ENCODE data around the gene HMGXB3.
A peak's percentile ranks its signal among the peaks of the same experiment; 100 is the strongest.

HMGXB3 gene

DNA sequence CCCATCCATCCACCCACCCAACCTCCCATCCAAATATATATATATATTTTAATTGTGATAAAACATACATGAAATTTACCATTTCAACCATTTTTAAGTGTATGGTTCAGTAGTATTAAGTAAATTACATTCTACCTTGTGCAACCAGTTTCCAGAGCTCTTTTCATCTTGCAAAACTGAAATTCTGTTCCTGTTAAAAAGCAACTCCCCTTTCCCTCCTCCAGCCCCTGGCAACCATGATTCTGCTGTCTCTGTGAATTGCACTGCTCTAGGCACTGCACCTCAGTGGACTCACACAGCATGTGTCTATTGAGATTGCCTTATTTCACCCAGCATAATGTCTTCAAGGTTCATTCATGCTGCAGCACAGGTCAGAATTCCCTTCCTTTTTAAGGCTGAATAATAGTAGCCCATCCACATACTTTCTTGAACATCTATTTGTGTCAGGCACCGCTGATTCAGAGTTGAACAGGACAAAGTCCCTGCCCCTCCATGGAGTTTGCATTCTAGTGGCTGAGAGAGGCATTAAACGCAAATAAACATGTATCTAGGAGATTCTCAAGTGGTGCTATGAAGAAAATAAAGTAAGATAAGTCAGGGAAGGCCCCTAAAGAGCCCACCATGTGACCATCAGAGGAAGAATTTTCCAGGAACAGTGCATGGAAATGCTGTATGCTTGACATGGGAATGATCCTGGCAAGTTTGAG, 61.8 kb downstream of the HMGXB3 start:
- no peak for DNase-seq
- intact Hi-C loops (cut with DNase I): no loop called here

DNA sequence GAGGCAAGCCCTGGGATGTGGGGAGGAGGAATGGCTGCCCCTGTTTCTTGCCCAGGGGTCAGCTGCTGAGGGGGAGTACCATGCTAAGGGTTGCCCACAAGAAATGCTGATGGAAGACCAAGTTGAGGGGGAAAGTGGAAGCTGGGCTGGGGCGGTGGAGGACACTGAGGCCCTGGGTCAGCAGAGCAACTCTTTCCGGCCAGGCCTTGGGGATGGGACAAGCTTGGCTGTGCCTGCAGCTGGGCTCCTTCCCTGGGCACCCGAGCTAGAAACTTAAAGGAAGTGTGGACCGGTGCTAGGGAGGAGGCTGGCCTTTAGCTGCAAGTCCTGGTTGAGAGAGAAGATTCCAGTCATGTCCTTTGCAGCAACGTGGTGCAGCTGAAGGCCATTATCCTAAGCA, 63.1 kb downstream of the HMGXB3 start:
- intact Hi-C loops (cut with DNase I): no loop called here
- DNase-seq: peak in 1 of 10 donors; percentile 24

DNA sequence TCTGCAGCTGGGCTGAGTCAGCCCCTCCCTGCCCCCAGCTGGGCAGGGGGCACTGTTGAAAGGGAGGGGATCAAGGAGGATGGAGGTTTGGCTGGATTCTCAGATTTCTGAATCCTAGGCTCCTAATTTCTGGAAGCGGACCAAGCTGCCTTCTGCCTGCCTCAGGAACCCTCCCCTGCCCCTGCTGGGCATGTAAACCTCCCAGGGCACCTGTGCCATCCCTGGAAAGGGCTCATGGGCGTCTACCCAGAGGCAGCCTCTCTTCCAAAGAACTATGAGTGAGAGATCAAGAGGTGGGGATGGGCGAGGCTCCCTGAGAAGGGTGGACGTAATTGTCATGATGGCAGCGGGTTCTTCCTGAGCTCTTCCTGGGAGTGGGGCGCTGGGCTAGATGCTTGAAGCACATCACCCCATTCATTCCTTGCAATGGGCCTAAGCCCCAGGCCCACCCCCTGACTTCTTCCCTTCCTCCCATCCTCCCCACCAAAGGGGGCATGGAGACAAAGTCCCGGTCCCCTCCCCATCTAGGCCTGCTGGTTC, 64.2 kb downstream of the HMGXB3 start:
- intact Hi-C loops (cut with DNase I): no loop called here
- peak in 1 of 10 donors; percentile 20 for DNase-seq

DNA sequence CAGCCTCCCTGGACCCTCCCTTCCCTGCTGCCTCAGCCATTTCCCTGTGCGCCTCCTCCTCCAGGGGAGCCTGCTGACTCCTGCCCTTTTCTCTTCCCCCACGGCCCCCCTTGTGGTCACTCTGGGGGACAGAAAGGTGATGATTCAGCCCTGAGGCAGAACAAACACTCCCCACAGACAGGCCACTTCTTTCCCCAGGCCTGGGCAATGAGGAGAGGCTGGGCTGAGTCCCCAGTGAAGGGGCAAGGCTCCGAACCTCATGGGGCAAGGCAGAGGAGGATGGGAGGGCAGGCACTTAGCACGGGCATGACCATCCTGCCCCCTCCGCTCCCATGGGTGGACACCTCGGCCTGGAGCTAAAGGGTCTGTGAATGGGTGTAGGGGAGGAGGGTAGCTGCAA, 64.8 kb downstream of the HMGXB3 start:
- intact Hi-C loops (cut with DNase I): no loop called here
- peak in 3 of 10 donors; percentile 26 to 80 (median 62) for DNase-seq

DNA sequence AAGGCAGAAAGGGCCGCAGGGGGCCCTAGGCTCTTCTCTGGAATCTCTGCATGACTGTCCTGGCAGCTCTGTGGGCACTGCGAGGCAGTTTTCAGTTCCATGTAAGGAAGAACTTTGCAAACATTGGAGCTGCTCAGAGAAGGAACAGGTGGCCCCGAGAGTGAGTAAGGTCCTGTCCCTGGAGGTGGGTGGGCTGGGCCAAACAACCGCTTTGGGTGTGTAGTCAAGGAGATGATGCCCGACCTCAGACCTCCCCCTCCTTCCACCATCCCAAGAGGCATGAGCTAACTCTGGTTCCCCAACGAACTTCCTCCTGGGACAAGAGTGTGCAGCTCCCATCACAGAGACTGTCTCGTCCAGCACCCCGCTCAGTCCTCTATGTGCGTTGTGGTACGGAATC, 65.3 kb downstream of the HMGXB3 start:
- intact Hi-C loops (cut with DNase I): no loop called here
- peak in 1 of 10 donors; percentile 70 for DNase-seq

DNA sequence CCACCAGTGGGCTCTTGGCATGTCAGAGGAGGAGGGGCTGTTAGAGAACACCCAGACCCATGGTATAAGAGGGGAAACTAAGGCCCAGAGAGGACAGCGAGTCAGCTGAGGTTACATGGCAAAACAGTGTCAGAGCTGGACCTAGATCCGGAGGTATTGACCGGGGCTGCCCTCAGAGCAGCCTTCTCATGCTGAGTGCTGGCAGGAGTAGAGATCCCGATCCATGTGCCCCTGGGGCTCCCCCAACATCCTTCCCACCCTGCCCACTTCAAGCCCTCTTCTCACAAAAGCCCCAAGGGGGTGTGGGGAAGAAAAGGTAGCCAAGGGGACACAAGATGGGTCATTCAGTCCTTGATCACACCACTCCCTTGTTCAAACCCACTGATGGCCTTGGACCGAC, 65.9 kb downstream of the HMGXB3 start:
- intact Hi-C loops (cut with DNase I): no loop called here

DNA sequence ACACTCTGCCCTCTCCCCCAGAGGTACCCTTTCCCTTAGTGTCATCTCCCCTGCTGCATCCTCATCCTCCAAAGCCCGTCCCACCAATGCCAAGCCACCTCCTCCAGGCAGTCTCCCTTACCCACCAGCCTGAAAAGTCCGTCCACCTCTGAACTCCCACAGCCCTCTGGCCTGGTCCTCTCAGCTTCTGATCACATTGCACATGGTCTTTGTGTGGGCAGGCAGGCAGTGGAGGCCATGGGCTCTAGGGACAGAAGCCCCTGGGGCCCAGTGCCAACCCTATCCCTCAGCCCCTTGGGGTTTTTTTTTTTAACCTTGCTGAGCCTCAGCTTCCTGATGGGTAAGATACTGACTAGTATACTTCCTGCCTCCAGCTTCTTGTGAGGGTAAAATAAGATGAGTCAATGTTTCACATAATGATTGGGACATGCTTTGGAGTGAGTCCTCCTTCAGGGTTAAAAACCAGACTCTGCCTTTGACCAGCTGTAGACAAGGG, 66.4 kb downstream of the HMGXB3 start:
- intact Hi-C loops (cut with DNase I): no loop called here
- DNase-seq: peak in 1 of 10 donors; percentile 31

More for the DNA sequence above, 65.9 kb downstream of the HMGXB3 start:
- DNase-seq: no peak

DNA sequence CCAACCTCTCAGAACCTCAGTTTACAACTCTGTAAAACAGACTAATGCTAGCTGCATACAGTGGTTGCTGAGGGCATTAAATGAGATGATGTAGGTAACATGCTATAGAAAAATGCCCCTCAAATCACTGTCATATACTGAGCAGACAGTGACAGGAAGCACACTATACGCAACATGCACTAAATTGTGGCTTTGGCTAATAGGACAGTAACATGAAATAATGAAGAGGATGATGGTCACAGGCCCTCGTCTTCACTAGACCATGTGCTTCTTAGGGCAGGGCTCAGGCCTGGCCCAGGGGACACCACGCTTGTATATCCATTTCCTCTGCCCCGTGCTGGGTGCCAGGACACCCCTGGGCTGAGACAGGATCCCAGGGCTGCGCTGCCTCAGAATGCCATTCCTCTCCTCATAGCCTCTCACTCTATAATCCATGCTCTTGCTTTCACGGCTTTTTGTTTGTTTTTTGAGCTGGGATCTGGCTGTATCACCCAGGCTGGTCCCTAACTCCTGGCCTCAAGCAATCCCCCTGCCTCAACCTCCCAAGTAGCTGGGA, 66.9 kb downstream of the HMGXB3 start:
- DNase-seq: peak in 2 of 10 donors; percentile 4 to 5

DNA sequence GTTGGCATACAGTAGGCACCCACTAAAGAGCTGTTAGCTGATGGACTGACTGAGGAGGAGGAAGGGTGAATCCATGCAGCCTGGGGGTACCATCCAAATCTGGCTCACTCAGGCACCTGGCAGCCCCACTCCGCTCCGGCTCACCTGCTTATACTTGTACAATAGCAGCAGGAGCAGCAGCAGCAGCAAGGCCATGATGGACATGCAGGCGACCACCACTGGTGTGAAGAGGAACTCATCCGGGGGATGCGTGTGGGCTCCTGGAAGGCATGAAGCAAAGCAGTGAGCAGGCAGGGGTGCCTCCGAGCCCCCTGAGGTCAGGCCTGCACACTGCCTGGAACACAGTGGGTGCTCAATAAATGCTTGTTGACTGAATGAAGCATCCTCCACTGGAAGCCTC, 67.5 kb downstream of the HMGXB3 start:
- intact Hi-C loops (cut with DNase I): no loop called here

More for the DNA sequence above, 66.9 kb downstream of the HMGXB3 start:
- intact Hi-C loops (cut with DNase I): no loop called here

DNA sequence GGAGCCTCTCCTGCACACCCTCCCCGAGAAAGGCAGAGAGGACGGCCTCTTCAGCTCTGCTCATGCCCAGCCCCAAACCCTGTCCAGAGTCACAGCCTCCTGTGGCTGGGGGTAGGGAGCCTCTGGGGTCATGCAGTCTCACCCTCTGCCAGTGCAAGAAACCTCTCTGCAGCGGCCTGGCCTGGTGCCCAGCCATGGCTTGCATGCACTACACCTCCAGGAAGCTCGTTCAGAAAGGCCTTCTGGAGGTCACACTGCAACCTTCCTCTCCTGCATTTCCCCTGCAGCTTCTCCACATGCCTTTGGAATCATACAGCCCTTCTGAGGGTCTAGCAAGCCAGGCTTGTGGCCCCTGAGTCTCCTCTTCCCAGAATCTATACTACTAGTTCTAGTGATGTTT, 67.9 kb downstream of the HMGXB3 start:
- peak in 3 of 10 donors; percentile 9 to 76 (median 55) for DNase-seq
- intact Hi-C loops (cut with DNase I): no loop called here

More for the DNA sequence above, 67.5 kb downstream of the HMGXB3 start:
- peak in 2 of 10 donors; percentile 41 to 68 for DNase-seq

DNA sequence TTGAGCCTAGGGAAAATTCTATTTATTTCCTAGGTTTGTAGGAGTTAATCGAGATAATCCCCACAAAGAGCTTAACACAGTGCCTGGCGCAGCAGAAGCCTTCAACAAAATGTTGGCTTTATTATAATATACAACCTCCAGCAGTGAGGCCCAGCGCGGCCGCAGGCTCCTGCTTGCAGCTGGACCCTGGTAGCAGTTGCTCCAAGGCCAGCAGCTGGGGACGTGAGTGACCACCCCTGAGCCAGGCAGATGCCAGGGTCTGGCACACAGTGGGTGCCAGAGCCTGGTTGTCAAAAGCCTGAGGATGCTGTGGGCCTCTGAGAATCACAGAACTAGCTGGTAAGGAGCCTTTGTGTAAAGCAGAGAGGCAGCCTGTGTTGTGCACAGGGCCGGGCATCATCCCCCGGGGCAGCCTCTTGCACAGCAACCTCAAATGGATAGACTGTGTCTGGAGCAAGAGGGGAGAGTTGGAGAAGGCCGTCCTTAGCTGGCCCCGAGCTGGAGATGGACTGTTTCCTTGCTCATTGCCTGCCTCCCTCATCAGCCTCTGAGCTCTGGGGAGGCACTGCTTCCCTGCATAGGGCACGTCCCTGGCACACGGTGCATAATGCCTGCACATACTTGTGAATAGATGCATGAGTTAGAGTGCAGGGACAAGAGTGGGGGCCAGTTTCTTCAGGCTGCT, 68.6 kb downstream of the HMGXB3 start:
- intact Hi-C loops (cut with DNase I): no loop called here
- DNase-seq: peak in 3 of 10 donors; percentile 14 to 64 (median 63)

DNA sequence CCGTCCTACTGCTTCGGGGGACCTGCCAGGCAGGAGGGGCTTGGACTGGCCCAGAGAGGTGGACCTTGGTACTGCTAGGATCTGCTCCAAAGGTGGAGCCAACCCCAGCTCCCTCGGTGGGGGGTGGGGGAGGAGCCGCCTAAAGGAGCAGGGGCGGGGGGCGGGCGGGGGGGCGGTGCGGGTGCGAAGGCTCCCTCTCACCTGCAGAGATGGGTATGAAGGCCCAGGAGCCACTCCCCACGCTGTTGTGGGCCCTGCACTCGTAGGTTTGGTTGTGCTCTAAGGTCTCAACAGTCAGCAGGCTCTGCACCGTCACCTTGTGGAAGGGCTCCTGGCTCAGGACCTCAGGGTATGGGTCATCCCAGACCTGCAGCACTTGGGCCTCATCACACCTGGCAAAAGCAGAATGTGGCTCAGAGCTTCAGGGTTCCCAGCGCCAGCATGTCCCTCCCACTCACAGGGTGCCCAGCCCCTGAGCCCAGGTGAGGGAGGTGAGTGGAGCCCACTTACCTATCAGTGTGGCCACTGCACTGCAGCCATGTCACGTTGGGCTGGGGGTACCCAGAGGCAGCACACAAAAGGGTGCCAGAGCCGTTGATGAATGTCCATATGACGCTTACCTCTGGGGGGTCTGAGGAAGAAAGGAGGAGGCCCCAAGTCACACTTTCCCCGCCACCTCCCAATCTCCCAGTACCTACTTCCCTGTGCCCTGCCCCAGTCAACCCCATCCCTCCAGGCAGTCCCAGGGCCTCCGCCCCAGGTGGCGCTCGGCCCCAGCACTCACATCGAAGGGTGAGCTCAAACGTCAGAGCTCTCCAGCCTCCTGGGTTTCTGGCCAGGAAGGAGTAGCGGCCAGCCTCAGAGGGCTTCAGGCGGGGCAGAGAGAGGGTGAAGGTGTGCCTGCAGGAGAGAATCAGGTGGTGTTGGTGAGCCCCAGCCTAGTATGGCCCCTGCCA, 69.4 kb downstream of the HMGXB3 start:
- peak in 3 of 10 donors; percentile 11 to 61 (median 60) for DNase-seq
- intact Hi-C loops (cut with DNase I): no loop called here

DNA sequence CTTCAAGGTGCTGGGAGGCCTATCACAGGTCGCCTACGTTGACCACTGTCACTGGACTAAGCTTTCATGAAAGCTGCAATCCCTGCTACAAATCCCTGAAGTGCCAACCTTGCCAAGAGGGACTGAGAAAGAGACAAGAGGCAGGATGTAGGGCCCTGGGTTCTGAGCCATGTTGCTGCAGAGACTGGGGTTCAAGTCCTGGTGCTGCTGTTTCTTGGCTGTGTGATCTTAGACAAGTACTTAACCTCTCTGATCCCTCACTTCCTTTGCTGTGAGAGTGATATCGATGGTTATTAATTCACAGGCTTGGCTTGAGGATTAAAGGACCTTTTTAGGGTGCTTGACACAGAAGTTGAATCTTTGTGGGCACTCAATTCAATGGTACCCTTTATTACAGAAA, 70.3 kb downstream of the HMGXB3 start:
- DNase-seq: no peak
- intact Hi-C loops (cut with DNase I): no loop called here

DNA sequence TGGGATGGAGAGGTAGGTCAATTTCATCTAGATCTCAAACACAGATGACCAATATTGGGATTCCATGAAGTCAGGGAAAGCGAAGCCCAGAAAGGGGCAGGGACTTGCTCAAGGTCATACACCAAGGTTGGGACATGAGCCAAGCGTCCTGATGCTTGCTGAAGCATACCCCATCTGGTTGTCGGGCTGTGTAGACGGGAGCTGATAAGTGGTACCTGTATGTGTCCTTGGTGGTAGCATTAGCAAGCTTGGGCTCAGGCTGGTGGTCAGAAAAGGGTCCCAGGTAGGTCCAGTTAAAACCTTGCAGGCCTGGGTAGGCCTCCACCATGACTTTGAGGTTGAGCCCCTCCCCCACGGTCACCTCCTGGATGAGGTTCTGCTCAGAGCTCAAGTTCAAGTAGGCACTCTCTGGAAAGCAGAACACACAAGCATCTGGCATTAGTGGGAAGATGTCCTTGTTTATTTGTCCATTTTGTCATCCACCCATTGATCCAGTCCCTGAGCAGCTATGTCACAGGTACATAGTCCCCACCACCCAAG, 72.6 kb downstream of the HMGXB3 start:
- intact Hi-C loops (cut with DNase I): no loop called here
- DNase-seq: peak in 2 of 10 donors; percentile 13 to 22

DNA sequence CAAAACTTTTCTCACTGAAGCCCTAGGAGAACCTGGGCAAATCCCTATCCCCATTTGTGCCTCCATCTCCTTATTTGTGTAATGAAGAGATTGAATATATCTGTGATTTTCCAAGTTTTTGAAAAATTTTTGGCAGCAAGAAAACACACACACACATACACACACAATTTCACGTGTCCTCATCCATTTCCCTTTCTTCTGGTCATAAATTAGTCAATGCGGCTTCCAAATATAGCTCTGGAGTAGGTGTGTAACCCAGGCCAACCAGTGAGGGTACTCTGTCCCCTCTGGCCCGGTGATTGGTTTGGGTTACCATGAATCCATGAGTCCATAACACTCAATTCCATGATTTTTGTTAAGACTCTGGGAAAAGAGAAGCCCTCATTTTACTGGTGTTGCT, 73.1 kb downstream of the HMGXB3 start:
- DNase-seq: no peak
- intact Hi-C loops (cut with DNase I): no loop called here

DNA sequence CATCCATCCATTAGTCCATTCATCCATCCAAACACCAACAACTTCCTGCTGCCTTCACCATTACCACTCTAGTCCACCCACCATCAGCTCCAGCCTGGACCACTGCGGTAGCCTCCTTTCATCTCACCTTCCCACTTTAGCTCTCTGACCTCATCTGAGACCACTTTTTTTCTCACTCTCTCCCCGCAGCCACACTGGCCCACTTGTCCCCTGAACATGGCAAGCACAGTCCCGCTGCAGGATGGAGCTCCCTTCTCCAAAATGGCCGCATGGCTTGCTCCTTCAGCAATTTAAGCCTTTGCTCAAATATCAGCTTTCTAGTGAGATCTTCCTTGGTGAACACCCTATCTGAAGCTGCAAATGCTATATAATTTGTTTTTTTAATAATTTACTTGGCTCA, 74.7 kb downstream of the HMGXB3 start:
- peak in 2 of 10 donors; percentile 4 to 68 for DNase-seq

DNA sequence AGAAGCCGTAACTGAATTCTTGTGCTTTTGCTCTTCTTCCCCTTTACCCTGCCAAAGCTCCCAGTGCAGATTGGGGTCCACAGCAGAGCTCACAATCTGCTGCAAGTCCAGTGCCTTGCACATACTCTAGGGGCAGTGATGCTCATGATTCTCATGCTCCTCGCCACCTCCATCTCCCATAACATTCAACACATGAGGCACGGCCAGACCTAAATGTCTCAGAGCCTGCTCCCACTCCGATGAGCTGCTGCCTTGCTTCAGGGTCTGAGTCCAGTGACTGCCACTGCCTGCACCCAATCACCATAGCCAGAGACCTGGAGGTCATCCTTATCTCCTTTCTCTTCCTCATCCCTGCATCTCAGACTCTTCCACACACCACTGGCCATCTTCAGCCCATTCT, 75.3 kb downstream of the HMGXB3 start:
- DNase-seq: peak in 1 of 10 donors; percentile 17
- intact Hi-C loops (cut with DNase I): no loop called here

More for the DNA sequence above, 74.7 kb downstream of the HMGXB3 start:
- intact Hi-C loops (cut with DNase I): no loop called here

DNA sequence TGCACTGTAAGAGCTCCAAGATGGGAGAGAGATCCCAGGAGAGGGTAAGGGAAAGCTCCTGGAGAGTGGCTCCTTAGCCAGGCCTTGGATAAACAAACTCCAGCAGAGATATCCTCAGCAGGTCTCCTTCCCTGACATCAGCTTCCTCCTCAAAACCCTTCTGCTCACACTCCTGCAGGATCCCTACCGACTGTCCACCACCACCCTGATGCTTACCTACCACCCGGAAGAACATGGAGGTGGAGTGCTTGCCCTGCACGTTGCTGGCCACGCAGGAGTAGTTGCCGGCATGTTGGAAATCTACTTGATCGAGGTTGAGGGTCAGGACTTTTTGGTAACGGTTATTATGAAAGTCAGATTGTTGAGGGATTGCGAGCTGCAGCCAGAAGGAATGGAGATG, 76.5 kb downstream of the HMGXB3 start:
- no peak for DNase-seq
- intact Hi-C loops (cut with DNase I): no loop called here

DNA sequence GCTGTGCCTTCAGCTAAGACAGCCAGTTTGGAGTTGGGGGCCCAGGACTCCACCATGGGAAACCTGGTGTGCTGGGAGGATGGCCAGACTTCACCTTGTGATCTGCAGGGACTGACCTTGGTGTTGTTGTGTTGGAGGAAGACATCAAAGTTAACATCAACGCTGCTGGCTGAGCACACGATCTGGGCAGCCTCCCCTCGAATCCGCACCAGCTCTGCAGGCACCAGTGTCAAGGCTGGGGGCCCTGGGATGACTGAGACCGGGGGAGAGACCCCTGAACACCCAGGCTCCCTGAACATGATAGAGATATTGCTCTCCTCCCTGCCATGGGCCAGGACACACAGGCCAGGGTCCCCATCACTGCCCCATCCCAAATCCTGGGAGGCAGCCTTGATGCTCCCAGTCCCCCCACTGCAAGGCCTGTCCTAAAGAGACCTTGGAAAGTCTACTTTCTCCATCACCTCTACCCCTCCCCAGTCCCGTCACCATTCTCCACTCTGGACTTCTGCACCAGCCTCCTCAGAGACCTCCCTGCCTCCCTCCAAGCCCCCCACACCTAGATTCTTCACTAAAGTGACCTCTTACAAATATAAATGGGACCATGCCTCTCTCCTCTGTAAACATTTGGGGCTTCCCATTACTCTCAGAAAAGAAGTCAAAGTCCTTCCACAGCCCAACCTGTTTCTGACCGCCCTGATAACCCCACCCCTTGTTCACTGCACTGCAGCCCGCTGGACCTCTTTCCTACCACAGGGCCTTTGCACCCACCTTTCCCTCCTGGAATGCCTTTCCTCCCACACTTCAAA, 77.7 kb downstream of the HMGXB3 start:
- intact Hi-C loops (cut with DNase I): no loop called here
- DNase-seq: peak in 2 of 10 donors; percentile 33 to 67
